PC-3 (cell line): Measurements from ENCODE around the gene EDNRB.

Experiments
- CTCF ChIP-seq: fragments of 300-600 bp; sonication (generic); conservative IDR thresholded peaks from 2 replicates; pipeline ENCODE4 v1.5.1; 2017; ENCODE audit warnings: antibody characterized with exemption, low read depth, mild to moderate bottlenecking, low read length
- EZH2 ChIP-seq: fragments of 300-600 bp; sonication (generic); IDR thresholded peaks from one replicate; pipeline ENCODE4 v1.6.1; 2017; ENCODE audit warnings: antibody characterized with exemption, mild to moderate bottlenecking, low read length; ENCODE audit not compliant: unreplicated experiment
- EZH2phosphoT487 ChIP-seq: fragments of 300-600 bp; sonication (generic); IDR thresholded peaks from 2 replicates; pipeline ENCODE4 v1.6.1; 2018; ENCODE audit warnings: mild to moderate bottlenecking, antibody characterized with exemption, low read length, borderline replicate concordance

- TF ChIP-seq EZH2 = no peak
- no peak for TF ChIP-seq CTCF
- no peak for TF ChIP-seq EZH2phosphoT487
These were observed 21.7 kb downstream of the EDNRB start for GRCh38 chr13:77896977-77897376.
